ENCODE data around the gene ZNF804B.

DNA sequence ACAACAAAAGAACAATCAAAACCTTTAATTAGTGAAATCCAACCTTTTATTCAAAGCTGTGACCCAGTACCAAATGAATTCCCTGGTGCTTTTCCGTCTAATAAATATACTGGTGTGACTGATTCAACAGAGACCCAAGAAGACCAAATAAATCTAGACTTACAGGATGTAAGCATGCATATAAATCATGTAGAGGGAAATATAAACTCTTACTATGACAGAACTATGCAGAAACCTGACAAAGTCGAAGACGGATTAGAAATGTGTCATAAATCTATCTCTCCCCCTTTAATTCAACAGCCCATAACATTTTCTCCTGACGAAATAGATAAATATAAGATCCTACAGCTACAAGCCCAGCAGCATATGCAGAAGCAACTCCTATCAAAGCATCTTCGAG, 576.6 kb downstream of the ZNF804B start:
- TF ChIP-seq, protein P1, sequence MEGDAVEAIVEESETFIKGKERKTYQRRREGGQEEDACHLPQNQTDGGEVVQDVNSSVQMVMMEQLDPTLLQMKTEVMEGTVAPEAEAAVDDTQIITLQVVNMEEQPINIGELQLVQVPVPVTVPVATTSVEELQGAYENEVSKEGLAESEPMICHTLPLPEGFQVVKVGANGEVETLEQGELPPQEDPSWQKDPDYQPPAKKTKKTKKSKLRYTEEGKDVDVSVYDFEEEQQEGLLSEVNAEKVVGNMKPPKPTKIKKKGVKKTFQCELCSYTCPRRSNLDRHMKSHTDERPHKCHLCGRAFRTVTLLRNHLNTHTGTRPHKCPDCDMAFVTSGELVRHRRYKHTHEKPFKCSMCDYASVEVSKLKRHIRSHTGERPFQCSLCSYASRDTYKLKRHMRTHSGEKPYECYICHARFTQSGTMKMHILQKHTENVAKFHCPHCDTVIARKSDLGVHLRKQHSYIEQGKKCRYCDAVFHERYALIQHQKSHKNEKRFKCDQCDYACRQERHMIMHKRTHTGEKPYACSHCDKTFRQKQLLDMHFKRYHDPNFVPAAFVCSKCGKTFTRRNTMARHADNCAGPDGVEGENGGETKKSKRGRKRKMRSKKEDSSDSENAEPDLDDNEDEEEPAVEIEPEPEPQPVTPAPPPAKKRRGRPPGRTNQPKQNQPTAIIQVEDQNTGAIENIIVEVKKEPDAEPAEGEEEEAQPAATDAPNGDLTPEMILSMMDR (IDR thresholded peaks at IDR 0.05): no peak
- no peak for TF ChIP-seq ZFX (IDR thresholded peaks at IDR 0.05; ENCODE audit: borderline replicate concordance)

Data from 22Rv1 (cell line).